GM13976 (cell line): ENCODE measurements around the gene MBTD1.

Experiments
- DNase-seq: peaks from one replicate; pipeline ENCODE4 v3.0.0; 2012; ENCODE audit warnings: low spot score
- in situ Hi-C: fragments of 300-500 bp; cut with MboI; formaldehyde crosslinking; loops from one replicate; pipeline ENCODE4 v1.12.0; 2022; ENCODE audit warnings: low sequenced_read_pairs, mixed read lengths, inconsistent platforms; ENCODE audit not compliant: unreplicated experiment
- TF ChIP-seq, protein P1 (sequence below): IDR thresholded peaks from 2 replicates; pipeline ENCODE4 v1.5.1; 2012; ENCODE audit warnings: borderline replicate concordance, mild to moderate bottlenecking; ENCODE audit not compliant: insufficient read depth; ENCODE audit errors: extremely low read depth, missing control alignments, control extremely low read depth

MBTD1 gene

GRCh38 chr17:51255673-51256072 is 4.2 kb downstream of the MBTD1 start:
- TF ChIP-seq, protein P1, sequence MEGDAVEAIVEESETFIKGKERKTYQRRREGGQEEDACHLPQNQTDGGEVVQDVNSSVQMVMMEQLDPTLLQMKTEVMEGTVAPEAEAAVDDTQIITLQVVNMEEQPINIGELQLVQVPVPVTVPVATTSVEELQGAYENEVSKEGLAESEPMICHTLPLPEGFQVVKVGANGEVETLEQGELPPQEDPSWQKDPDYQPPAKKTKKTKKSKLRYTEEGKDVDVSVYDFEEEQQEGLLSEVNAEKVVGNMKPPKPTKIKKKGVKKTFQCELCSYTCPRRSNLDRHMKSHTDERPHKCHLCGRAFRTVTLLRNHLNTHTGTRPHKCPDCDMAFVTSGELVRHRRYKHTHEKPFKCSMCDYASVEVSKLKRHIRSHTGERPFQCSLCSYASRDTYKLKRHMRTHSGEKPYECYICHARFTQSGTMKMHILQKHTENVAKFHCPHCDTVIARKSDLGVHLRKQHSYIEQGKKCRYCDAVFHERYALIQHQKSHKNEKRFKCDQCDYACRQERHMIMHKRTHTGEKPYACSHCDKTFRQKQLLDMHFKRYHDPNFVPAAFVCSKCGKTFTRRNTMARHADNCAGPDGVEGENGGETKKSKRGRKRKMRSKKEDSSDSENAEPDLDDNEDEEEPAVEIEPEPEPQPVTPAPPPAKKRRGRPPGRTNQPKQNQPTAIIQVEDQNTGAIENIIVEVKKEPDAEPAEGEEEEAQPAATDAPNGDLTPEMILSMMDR, result no peak
- in situ Hi-C loops, result no loop called here
- DNase-seq, result no peak

DNA sequence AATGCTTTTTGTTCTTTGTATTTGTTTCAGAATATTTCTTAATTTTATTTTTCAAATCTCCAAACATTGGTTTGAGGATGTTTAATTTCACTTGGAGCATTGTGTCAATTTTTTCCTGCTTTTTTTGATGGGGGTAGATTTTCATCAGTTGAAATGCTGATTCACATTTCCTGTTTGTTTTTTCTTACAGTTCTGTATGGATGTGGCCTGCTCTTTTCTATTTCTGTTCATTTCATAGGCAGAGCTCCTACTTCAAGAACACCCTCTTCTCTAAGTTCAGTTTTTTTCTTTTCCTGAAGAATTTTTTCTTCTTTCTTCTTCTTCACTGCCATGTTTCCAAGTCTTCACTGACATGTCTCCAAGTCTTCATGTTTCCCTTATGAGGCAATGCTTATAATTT is 8.8 kb downstream of the MBTD1 start:
- in situ Hi-C loops, result no loop called here
- TF ChIP-seq, protein P1, result no peak
- no peak for DNase-seq

- in situ Hi-C loops, result no loop called here
- TF ChIP-seq, protein P1, result no peak
Measured at GRCh38 chr17:51250314-51250840, 9.5 kb downstream of the MBTD1 start.

GRCh38 chr17:51245535-51245934 is 14.3 kb downstream of the MBTD1 start:
- in situ Hi-C loops, result no loop called here
- DNase-seq, result no peak
- TF ChIP-seq, protein P1, result no peak

More at GRCh38 chr17:51250314-51250840, 9.5 kb downstream of the MBTD1 start:
- DNase-seq, result no peak

- in situ Hi-C loops, result no loop called here
- TF ChIP-seq, protein P1, result no peak
- DNase-seq, result no peak
Measured at GRCh38 chr17:51244041-51244440, 15.8 kb downstream of the MBTD1 start.

DNA sequence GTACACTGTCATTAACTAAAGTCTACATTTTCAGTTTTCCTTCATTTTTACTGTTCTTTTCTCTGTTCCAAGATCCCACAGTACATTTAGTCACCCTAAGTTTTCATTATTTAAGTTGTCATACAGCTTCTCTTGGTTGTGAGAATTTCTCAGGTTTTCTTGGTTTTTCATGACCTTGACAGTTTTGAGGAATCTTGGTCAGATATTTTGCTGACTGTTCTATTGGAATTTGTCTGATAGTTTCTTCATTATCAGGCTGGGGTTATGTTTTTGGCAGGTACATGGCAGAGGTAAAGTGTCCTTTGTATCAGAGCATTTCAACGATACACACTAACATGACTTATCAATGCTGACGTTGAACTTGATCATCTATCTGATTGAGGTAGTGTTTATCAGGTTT is 19.6 kb downstream of the MBTD1 start:
- TF ChIP-seq, protein P1, result no peak
- in situ Hi-C loops, result no loop called here
- DNase-seq, result no peak
